NCI-H1417 treated with DMSO at 0.1 percent for 48 hours (cell line): ENCODE measurements around the gene HAP1.
"Not testable (repeated sequence)": the region's sequence is repeated elsewhere in the genome, so short reads cannot be mapped to it uniquely, and the experiment has no call there.

Experiments
- DNase-seq: peaks from one replicate; lab custom pipeline; 2025; lab: John Stamatoyannopoulos, UW

HAP1 gene

GRCh38 chr17:41723801-41724475 is 10.5 kb downstream of the HAP1 start:
- DNase-seq: no peak

DNA sequence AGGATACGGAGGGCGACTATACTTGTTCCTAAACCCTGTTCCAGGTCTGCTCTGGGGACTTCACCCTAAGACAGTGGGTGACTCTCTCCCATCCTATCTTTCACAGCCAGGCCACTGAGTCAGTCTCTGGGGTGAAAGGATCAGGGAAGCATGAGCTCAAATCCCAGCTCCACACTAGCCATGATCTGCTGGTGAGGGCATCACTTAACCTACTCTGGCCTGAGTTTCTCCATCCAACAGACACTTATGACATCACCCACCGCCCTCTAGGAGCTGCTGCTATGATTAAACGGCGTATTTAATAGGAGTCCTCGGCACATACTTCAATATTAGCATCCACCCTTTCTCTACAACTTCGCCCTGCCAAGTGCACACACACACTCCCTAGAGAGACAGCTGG is 12.2 kb downstream of the HAP1 start:
- no peak for DNase-seq

DNA sequence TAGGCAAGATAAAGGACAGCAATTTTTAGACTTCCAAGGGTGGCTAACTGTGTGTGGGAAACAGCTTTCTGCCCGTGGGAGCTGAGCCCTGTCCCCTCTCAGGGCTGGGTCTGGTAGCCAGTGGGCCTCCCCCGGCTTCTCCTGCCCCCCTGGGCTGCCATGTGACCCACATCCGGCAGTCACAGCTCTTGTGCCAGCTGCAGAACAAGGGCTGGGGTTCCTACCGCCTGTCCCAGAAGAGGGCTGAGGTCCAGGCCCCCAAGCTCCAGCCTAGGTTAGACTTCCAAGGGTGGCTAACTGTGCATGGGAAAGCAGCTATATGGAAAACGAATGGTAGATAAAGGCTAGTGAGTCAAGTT is 16.2 kb downstream of the HAP1 start:
- no peak for DNase-seq

DNA sequence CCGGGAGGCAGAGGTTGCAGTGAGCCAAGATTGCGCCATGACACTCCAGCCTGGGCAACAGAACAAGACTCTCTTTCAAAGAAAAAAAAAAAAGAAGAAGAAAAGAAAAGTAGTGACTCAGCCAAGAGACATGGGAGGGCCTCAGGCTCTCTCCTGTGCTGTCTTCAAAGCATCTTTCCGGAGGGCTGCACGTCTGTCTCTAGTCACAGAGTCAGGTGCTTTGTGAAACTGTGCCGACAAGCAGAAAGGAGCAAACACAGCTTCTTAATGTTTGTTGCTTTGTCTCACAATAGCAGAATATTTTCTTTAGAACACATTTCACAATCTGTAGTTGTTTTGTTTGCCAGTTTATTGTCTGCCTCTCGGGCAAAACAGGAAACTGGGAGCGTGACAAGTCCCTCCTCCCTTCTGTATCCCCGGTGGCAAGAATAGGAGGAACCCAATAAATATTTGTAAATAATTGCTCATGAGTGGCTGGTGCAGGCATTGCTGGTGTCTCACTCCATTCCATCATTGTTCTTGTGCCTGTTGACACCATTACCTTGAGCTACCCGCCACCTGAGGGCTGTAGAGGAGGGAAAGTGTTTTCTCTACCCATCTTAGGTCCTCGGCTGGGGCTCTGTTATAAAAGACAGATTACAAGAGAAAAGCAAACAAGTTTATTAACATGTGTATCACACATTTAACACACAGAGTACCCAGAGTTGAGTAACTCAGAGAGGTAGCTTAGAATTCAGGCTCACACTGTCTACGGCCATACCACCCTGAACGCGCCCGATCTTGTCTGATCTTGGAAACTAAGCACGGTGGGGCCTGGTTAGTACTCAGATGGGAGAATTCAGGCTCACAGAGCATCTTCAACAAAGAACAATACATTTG is 16.8 kb downstream of the HAP1 start:
- DNase-seq: no peak

DNA sequence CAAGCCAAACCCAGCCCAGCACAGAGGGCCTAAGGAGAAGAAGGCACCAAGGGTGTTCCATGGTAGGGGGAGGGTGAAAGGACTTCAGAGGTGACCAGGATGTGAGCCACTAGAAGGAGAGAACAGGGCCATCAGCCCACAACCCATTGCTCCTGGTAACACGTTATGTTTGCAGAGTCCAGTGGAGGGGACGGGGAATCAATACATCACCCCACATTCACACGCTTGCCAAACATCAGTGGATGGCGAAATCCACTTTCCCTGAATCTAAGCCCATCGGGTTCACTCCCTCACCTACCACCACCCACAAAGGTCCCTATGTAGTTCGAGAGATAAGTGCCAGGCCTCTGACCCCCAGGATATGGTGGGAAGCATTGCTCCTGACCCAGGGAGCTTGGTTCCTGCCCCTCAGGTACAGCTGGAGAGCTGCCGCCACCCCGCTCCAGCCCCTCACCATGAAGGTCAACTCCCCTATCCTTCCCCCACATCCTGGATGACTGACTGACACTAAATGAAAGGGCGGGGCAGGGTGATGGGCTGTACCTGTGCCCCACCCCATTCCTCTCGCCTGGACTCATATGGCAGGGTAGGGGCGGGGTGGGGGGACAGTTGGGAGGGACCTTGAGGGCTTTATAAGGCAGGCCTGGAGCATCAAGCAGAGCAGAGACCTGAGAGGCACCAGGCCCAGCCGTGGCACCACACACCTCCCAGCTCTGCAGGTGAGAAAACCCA is 22.6 kb downstream of the HAP1 start, which contains the start of gene GAST:
Gene GAST, plus strand, starts transcription at position 663 of the 732 bp plus-strand sequence. CDS start 3,106 bp downstream, outside the sequence.
- no peak for DNase-seq

- DNase-seq: peak; percentile 58
Observed at GRCh38 chr17:41710472-41711090, 23.9 kb downstream of the HAP1 start.

- DNase-seq: no peak
Observed at GRCh38 chr17:41707803-41708669, 26.4 kb downstream of the HAP1 start.

- no peak for DNase-seq
Observed at GRCh38 chr17:41705271-41705991, 29.0 kb downstream of the HAP1 start.

DNA sequence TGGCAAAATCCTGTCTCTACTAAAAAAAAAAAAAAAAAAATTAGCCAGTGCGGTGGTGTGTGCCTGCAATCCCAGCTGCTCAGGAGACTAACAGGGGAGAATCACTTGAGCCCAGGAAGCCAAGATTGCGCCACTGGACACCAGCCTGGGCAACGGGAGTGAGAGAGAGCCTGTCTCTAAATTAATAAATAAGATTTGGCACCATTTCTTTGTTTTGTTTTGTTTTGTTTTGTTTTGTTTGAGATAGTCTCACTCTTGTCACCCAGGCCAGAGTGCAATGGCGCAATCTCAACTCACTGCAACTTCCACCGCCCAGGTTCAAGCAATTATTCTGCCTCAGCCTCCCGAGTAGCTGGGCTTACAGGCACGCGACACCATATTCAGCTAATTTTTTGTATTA is 31.7 kb downstream of the HAP1 start:
- DNase-seq: no peak

- not testable (repeated sequence) for DNase-seq
Observed at GRCh38 chr17:41700843-41701242, 33.6 kb downstream of the HAP1 start.

DNA sequence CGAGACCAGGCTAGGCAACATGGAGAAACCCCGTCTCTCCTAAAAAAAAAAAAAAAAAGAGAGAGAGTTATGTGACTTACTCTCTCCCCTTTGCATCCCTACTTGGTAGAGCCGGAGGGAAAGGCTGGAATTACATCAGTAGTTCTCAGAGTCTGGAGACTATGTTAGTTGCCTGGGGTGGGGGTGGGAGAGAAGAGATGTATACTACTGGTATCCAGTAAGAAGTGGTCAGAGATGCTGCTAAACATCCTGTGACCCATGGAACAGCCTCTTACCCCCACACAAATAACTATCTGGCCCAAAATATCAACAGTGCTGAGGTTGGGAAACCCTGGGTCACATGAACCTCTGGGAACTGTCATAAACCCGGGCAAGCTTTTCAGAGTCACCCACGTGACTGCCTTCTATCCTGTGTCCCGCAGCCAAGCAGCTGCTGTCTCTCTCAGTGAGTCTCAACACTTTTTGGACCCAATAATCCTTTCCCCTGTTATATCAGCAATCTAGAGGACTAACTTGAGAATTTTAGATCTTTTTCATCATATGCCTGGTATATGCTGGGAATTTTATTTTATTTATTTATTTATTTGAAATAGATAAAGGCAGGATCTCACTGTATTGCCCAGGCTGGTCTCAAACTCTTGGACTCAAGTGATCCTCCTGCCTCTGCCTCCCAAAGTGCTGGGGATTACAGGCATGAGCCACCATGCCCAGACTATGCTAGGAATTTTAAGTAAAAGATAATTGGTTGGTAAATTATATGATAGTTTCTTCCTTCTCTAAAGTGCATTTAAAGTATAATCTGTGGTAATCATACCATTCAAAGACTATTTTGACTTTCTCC is 37.1 kb downstream of the HAP1 start:
- DNase-seq: no peak

DNA sequence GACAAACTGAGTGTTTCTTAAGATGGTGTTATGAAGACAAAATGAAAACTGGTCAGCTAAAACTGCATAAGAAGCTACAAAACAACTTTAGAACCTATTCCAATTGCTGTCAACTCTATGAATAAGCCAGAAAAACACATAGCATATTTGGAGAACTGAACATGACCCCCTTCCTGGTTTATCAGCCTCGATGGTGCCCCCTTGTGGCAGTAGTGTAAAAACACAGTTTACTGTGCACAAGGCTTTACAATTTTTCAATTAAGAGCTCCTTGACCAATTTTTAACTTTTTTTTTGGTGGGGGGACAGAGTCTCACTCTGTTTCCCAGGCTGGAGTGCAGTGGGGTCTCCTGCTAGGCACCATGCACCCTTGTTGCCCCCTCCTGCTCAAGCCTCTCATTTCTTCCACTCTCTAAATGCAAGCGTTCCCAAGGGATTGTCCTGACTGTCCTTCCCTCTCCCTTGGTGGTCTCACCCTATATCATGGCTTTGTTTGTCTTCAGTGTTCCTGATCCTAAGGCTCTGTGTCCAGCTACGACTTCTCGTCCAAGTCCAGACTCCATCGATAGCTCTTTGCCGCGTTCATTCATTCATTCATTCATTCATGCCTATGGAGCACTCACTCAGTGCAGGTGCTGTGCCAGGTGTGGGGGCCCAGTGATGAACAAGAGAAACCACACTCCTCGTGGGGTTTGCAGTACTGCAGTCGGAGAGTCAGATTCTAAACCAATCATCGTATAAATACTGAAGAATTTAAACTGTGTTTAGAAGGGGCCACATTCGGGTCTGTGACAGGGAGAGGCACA is 38.3 kb downstream of the HAP1 start:
- no peak for DNase-seq

DNA sequence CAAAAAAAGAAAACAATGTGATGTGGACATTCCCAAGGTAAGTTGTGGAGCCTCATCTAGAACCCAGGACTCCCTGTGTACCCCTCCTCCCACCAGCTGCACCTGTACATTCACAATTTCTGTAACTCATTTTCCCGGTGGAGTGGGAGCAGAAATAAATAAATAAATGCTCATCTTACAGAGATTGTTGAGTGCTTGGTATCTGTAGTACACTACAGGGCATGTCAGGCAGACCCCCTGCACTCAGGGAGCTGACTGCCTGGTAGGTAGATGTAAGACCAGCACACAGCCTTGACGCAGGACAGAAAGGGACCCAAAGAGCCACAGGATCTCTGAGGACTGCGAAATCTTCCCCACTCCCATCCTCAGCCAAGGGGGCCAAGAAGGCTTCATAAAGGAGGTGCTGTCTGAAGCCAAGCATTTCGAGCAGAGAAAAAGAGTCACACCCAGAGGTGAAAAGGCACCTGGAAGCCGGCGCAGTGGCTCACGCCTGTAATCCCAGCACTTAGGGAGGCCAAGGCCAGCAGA is 39.2 kb downstream of the HAP1 start:
- no peak for DNase-seq

DNA sequence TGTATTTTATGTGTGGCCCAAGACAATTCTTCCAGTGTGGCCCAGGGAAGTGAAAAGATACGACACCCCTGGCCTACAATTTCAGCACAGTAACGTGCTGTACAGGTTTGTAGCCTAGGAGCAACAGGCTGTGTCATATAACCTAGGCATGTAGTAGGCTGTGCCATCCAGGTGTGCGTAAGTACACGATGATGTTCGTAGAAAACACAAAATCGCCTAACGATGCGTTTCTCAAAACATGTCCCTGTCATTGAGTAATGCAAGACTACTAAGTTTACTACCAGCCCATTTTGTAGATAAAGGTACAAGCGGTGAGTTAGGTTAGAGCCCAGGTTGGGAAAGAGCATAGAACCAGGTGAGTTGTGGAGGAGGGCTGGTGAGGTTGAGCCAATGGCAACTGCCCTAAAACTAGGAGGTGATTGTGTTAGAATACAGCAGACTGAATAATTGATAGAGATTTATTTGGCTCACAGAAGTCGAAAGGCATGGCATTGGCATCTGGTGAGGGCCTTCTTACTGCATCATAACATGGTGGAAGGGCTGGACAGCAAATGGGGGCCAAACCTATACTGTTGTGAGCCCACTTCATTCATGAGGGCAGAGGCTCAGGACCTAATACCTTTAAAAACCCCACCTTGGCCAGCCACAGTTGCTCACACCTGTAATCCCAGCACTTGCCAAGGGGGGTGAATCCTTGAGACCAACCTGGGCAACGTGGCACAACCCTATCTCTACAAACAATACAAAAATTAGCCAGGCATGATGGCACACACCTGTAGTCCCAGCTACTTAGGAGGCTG is 41.5 kb downstream of the HAP1 start:
- DNase-seq: no peak

DNA sequence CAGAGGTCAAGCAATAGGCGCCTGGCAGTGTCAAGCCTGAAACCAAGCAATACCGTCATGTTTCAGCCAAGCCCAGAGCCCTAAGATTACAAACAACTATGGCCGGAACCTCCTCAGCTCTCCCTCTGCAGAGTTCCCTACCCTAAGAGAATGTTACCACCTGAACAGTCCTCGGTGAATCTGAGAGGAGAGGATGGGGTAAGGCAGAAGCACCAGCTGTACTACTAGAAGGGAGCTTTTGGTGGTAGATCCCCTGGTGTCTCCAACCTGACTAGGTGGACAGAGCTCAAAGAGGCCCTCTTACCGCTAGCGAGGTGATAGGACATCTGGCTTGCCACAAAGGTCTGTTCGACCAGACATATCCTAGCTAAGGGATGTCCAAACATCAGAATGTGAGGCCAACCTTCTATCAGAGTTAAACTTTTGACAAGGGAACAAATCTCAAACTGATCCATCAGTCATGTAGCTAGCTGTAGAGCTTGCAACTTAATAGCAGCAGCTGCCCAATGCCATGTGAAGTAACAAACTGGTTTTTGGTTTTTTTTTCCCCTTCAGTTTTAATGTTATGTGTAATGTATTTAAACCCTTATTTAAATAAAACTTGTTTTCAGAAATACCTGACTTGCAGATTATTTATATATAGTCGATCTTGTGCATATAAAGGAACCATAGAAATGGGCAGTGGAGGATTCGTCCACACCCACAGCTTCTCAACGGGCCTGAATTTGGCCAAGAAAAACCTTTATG is 43.2 kb downstream of the HAP1 start:
- no peak for DNase-seq

GRCh38 chr17:41690497-41690896 is 43.9 kb downstream of the HAP1 start:
- no peak for DNase-seq
